HUES6 (cell line): Measurements from ENCODE around the gene KYNU.
"Not testable (repeated sequence)": the region's sequence is repeated elsewhere in the genome, so short reads cannot be mapped to it uniquely, and the experiment has no call there.

Experiments used
- H3K27ac ChIP-seq: 2 replicates; pipeline ENCODE4 v1.7.0; 2013; ENCODE audit warnings: low read depth, mild to moderate bottlenecking, low read length, inconsistent platforms
- H3K27me3 ChIP-seq: 2 replicates; pipeline ENCODE4 v1.6.1; 2013; ENCODE audit warnings: low read length; ENCODE audit not compliant: control insufficient read depth, insufficient read depth
- H3K36me3 ChIP-seq: 2 replicates; pipeline ENCODE4 v1.6.1; 2013; ENCODE audit warnings: low read length; ENCODE audit not compliant: control insufficient read depth, insufficient read depth
- H3K4me1 ChIP-seq: 2 replicates; pipeline ENCODE4 v1.6.1; 2013; ENCODE audit warnings: low read length; ENCODE audit not compliant: control insufficient read depth, insufficient read depth
- H3K4me3 ChIP-seq: 2 replicates; pipeline ENCODE4 v1.5.1; 2013; ENCODE audit warnings: low read depth, low read length
- H3K9ac ChIP-seq: one replicate; pipeline ENCODE4 v1.6.1; 2013; ENCODE audit warnings: mild to moderate bottlenecking, low read length
- H3K9me3 ChIP-seq: 2 replicates; pipeline ENCODE4 v1.6.1; 2013; ENCODE audit warnings: low read depth, low read length; ENCODE audit not compliant: control insufficient read depth, insufficient read depth

The KYNU gene

GRCh38 chr2:143015656-143016055 lies 138.2 kb downstream of the KYNU start:
- H3K4me3 ChIP-seq: no peak overlapping the region

GRCh38 chr2:143026411-143027054 lies 149.1 kb downstream of the KYNU start:
- Histone ChIP-seq H3K27me3 (peaks cover 13% of the 10 kb centered on the region), H3K9ac (no peak overlapping the region), H3K4me1 (0 out of 2 replicates have a peak, but pooled peaks cover 5% of the 10 kb centered on the region), H3K36me3 (no peaks in the 10 kb centered on the region), H3K4me3 (peak overlapping the region; percentile 59), H3K9me3 (no peaks in the 10 kb centered on the region), H3K27ac (no peak overlapping the region)

More at GRCh38 chr2:143015656-143016055, 138.2 kb downstream of the KYNU start:
- Histone ChIP-seq H3K9ac (no peak overlapping the region), H3K36me3 (no peaks in the 10 kb centered on the region), H3K27me3 (no peaks in the 10 kb centered on the region), H3K27ac (no peak overlapping the region), H3K9me3 (no peaks in the 10 kb centered on the region), H3K4me1 (no peaks in the 10 kb centered on the region)

- 0 out of 2 replicates have a peak, but pooled peaks cover 5% of the 10 kb centered on the region for H3K4me1 ChIP-seq
- no peak overlapping the region for H3K27ac ChIP-seq
- H3K9ac ChIP-seq: no peak overlapping the region
- no peaks in the 10 kb centered on the region for H3K9me3 ChIP-seq
- H3K27me3 ChIP-seq: peaks cover 13% of the 10 kb centered on the region
- H3K36me3 ChIP-seq: no peaks in the 10 kb centered on the region
- no peak overlapping the region for H3K4me3 ChIP-seq
These were observed 151.7 kb downstream of the KYNU start for GRCh38 chr2:143029141-143029540.

- H3K9me3 ChIP-seq: no peaks in the 10 kb centered on the region
- no peak overlapping the region for H3K9ac ChIP-seq
- H3K4me1 ChIP-seq: 0 out of 2 replicates have a peak, but pooled peaks cover 5% of the 10 kb centered on the region
- no peaks in the 10 kb centered on the region for H3K36me3 ChIP-seq
- H3K27ac ChIP-seq: no peak overlapping the region
- H3K27me3 ChIP-seq: peaks cover 13% of the 10 kb centered on the region
- H3K4me3 ChIP-seq: no peak overlapping the region
These were observed 152.7 kb downstream of the KYNU start for GRCh38 chr2:143030127-143030526.

GRCh38 chr2:143034292-143035074 lies 157.0 kb downstream of the KYNU start:
- no peak overlapping the region for H3K4me3 ChIP-seq
- no peaks in the 10 kb centered on the region for H3K27me3 ChIP-seq
- H3K4me1 ChIP-seq: no peaks in the 10 kb centered on the region
- H3K27ac ChIP-seq: no peak overlapping the region
- no peak overlapping the region for H3K9ac ChIP-seq
- no peaks in the 10 kb centered on the region for H3K9me3 ChIP-seq
- no peaks in the 10 kb centered on the region for H3K36me3 ChIP-seq

GRCh38 chr2:143051465-143051864 lies 174.0 kb downstream of the KYNU start:
- no peaks in the 10 kb centered on the region for H3K27me3 ChIP-seq
- peaks cover 11% of the 10 kb centered on the region for H3K9me3 ChIP-seq
- no peak overlapping the region for H3K27ac ChIP-seq
- H3K9ac ChIP-seq: no peak overlapping the region
- no peaks in the 10 kb centered on the region for H3K4me1 ChIP-seq
- H3K36me3 ChIP-seq: no peaks in the 10 kb centered on the region
- H3K4me3 ChIP-seq: no peak overlapping the region

- not testable (repeated sequence) for H3K27ac ChIP-seq, H3K27me3 ChIP-seq, H3K4me1 ChIP-seq, H3K9ac ChIP-seq, H3K4me3 ChIP-seq, H3K36me3 ChIP-seq
- peaks cover 18% of the 10 kb centered on the region for H3K9me3 ChIP-seq
These were observed 176.0 kb downstream of the KYNU start for GRCh38 chr2:143053437-143053836.

GRCh38 chr2:143056550-143056949 lies 179.1 kb downstream of the KYNU start:
- Histone ChIP-seq H3K4me1 (no peaks in the 10 kb centered on the region), H3K9ac (no peak overlapping the region), H3K4me3 (no peak overlapping the region), H3K36me3 (no peaks in the 10 kb centered on the region), H3K27me3 (no peaks in the 10 kb centered on the region), H3K9me3 (peaks cover 18% of the 10 kb centered on the region), H3K27ac (no peak overlapping the region)

- Histone ChIP-seq H3K36me3 (no peaks in the 10 kb centered on the region), H3K9me3 (peaks cover 18% of the 10 kb centered on the region), H3K27me3 (no peaks in the 10 kb centered on the region), H3K4me1 (no peaks in the 10 kb centered on the region), H3K27ac (no peak overlapping the region), H3K9ac (no peak overlapping the region), H3K4me3 (no peak overlapping the region)
These were observed 181.4 kb downstream of the KYNU start for GRCh38 chr2:143058851-143059250.

- peaks cover 4% of the 10 kb centered on the region; the same call in 1 of the 2 replicates for H3K9me3 ChIP-seq
- H3K4me3 ChIP-seq: no peak overlapping the region
- no peaks in the 10 kb centered on the region for H3K4me1 ChIP-seq
- H3K27ac ChIP-seq: no peak overlapping the region
- H3K36me3 ChIP-seq: no peaks in the 10 kb centered on the region
- no peaks in the 10 kb centered on the region for H3K27me3 ChIP-seq
- no peak overlapping the region for H3K9ac ChIP-seq
These were observed 186.2 kb downstream of the KYNU start for GRCh38 chr2:143063612-143064200.

- Histone ChIP-seq H3K9ac (no peak overlapping the region), H3K9me3 (peaks cover 4% of the 10 kb centered on the region; the same call in 1 of the 2 replicates), H3K27me3 (no peaks in the 10 kb centered on the region), H3K4me3 (no peak overlapping the region), H3K27ac (no peak overlapping the region), H3K36me3 (no peaks in the 10 kb centered on the region), H3K4me1 (no peaks in the 10 kb centered on the region)
These were observed 190.6 kb downstream of the KYNU start for GRCh38 chr2:143068094-143068493.
